Mesendoderm (in vitro differentiated cells): Measurements from ENCODE around the gene EEPD1.

Experiments
- DNase-seq: peaks from one replicate; pipeline ENCODE4 v3.0.0; 2013
- H2AK5ac ChIP-seq: 2 replicates; pipeline ENCODE4 v1.6.1; 2013; ENCODE audit warnings: low read length, inconsistent platforms
- H2BK120ac ChIP-seq: 2 replicates; pipeline ENCODE4 v1.6.1; 2013; ENCODE audit warnings: low read depth, mild to moderate bottlenecking, low read length, moderate library complexity, mixed read lengths
- H2BK15ac ChIP-seq: replicated peaks from 2 replicates; pipeline ENCODE4 v1.6.1; 2013; ENCODE audit warnings: low read depth, mild to moderate bottlenecking, moderate library complexity
- H2BK5ac ChIP-seq: 2 replicates; pipeline ENCODE4 v1.6.1; 2013; ENCODE audit warnings: low read length, inconsistent platforms
- H3K18ac ChIP-seq: 2 replicates; pipeline ENCODE4 v1.6.1; 2013; ENCODE audit warnings: mild to moderate bottlenecking, low read length, mixed read lengths
- H3K23ac ChIP-seq: one replicate; pipeline ENCODE4 v1.6.1; 2013; ENCODE audit warnings: low read length
- H3K27ac ChIP-seq: 2 replicates; pipeline ENCODE4 v1.5.1; 2013; ENCODE audit warnings: low read depth, mild to moderate bottlenecking, inconsistent platforms, low read length, moderate library complexity
- H3K27me3 ChIP-seq: 2 replicates; pipeline ENCODE4 v1.6.1; 2013; ENCODE audit warnings: low read length, control low read depth, mild to moderate bottlenecking, inconsistent platforms; ENCODE audit not compliant: insufficient read depth, poor library complexity
- H3K36me3 ChIP-seq: 2 replicates; pipeline ENCODE4 v1.6.1; 2013; ENCODE audit warnings: low read length, inconsistent platforms; ENCODE audit not compliant: control insufficient read depth, insufficient read depth
- H3K4ac ChIP-seq: one replicate; pipeline ENCODE4 v1.6.1; 2013; ENCODE audit warnings: low read depth, mild to moderate bottlenecking, low read length, moderate library complexity
- H3K4me1 ChIP-seq: 2 replicates; pipeline ENCODE4 v1.6.1; 2013; ENCODE audit warnings: low read depth, low read length, inconsistent platforms; ENCODE audit not compliant: control insufficient read depth
- H3K4me2 ChIP-seq: 2 replicates; pipeline ENCODE4 v1.6.1; 2013; ENCODE audit warnings: low read length
- H3K4me3 ChIP-seq: 2 replicates; pipeline ENCODE4 v1.5.1; 2013; ENCODE audit warnings: mild to moderate bottlenecking, low read length
- H3K56ac ChIP-seq: one replicate; pipeline ENCODE4 v1.6.1; 2013; ENCODE audit warnings: low read length
- H3K79me1 ChIP-seq: 2 replicates; pipeline ENCODE4 v1.6.1; 2013; ENCODE audit warnings: low read length, inconsistent platforms
- H3K79me2 ChIP-seq: 2 replicates; pipeline ENCODE4 v1.6.1; 2013; ENCODE audit warnings: mild to moderate bottlenecking, low read length; ENCODE audit not compliant: control insufficient read depth, insufficient read depth
- H3K9ac ChIP-seq: 2 replicates; pipeline ENCODE4 v1.6.1; 2013; ENCODE audit warnings: low read length, inconsistent platforms
- H4K5ac ChIP-seq: one replicate; pipeline ENCODE4 v1.6.1; 2013; ENCODE audit warnings: low read length
- H4K8ac ChIP-seq: one replicate; pipeline ENCODE4 v1.6.1; 2013; ENCODE audit warnings: low read depth, mild to moderate bottlenecking, control low read depth, low read length, moderate library complexity
- WGBS: extraction: QIAGEN DNeasy Blood & Tissue Kit; methylation state at CpG from one replicate; pipeline ENCODE4 v1.1.7; 2013; ENCODE audit warnings: low lambda C conversion rate, missing lambda C conversion rate; ENCODE audit not compliant: insufficient coverage; ENCODE audit errors: extremely low coverage; 5-methylcytosine and 5-hydroxymethylcytosine counted together

Gene EEPD1

GRCh38 chr7:36165059-36165458, 12.0 kb downstream of the EEPD1 start:
- Histone ChIP-seq H2BK120ac (no peak overlapping the region), H3K9ac (no peak overlapping the region), H3K4ac (no peak overlapping the region), H3K36me3 (no peaks in the 10 kb centered on the region), H2BK15ac (no peak overlapping the region), H3K23ac (no peak overlapping the region), H3K18ac (no peak overlapping the region), H3K4me1 (no peaks in the 10 kb centered on the region), H4K5ac (no peak overlapping the region), H3K4me2 (no peak overlapping the region), H2AK5ac (no peak overlapping the region), H3K27me3 (no peaks in the 10 kb centered on the region), H3K56ac (no peak overlapping the region), H3K4me3 (no peak overlapping the region), H3K79me1 (no peaks in the 10 kb centered on the region), H2BK5ac (no peak overlapping the region), H4K8ac (no peak overlapping the region), H3K79me2 (no peaks in the 10 kb centered on the region), H3K27ac (no peak overlapping the region)
- DNase-seq, result no peak
- no CpG with 5 or more reads among the region's 2 CpGs for WGBS

DNA sequence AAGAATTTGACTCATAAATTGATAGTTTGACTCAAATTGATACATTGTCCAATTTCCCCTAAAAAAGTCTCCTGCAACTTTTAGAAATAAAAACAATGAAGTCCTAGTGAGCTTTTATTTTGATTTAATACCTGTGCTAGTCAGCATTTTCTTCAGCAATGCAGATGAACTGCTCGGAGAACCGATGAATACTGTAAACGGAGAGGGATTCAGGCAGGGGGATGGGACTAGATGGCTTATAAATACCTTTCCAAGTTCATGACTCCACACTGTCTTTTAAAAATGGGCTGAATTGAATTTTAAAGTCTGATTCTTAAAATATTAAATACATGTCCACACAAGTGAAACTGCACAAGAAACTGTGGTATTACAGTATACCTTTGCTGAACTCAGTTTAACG, 12.7 kb downstream of the EEPD1 start:
- H3K27ac ChIP-seq, result no peak overlapping the region
- no peak overlapping the region for H4K5ac ChIP-seq
- no peak overlapping the region for H3K18ac ChIP-seq
- H3K56ac ChIP-seq, result no peak overlapping the region
- H3K9ac ChIP-seq, result no peak overlapping the region
- H3K4me3 ChIP-seq, result no peak overlapping the region
- H3K23ac ChIP-seq, result no peak overlapping the region
- H2BK15ac ChIP-seq, result no peak overlapping the region
- no CpG with 5 or more reads among the region's 4 CpGs for WGBS
- H3K36me3 ChIP-seq, result no peaks in the 10 kb centered on the region
- H3K27me3 ChIP-seq, result no peaks in the 10 kb centered on the region
- H4K8ac ChIP-seq, result no peak overlapping the region
- H2AK5ac ChIP-seq, result no peak overlapping the region
- H3K79me1 ChIP-seq, result no peaks in the 10 kb centered on the region
- no peak overlapping the region for H2BK120ac ChIP-seq
- no peaks in the 10 kb centered on the region for H3K4me1 ChIP-seq
- no peak for DNase-seq
- no peaks in the 10 kb centered on the region for H3K79me2 ChIP-seq
- H3K4ac ChIP-seq, result no peak overlapping the region
- H3K4me2 ChIP-seq, result no peak overlapping the region
- H2BK5ac ChIP-seq, result no peak overlapping the region

- DNase-seq, result no peak
- H3K79me2 ChIP-seq, result no peaks in the 10 kb centered on the region
- H4K5ac ChIP-seq, result no peak overlapping the region
- no peak overlapping the region for H3K4me3 ChIP-seq
- WGBS, result no CpG with 5 or more reads among the region's 12 CpGs
- no peak overlapping the region for H2BK15ac ChIP-seq
- no peak overlapping the region for H2BK120ac ChIP-seq
- no peak overlapping the region for H3K56ac ChIP-seq
- H3K18ac ChIP-seq, result no peak overlapping the region
- H3K4me2 ChIP-seq, result no peak overlapping the region
- H2AK5ac ChIP-seq, result no peak overlapping the region
- H3K23ac ChIP-seq, result no peak overlapping the region
- H3K27ac ChIP-seq, result no peak overlapping the region
- H3K27me3 ChIP-seq, result no peaks in the 10 kb centered on the region
- no peak overlapping the region for H3K9ac ChIP-seq
- H4K8ac ChIP-seq, result no peak overlapping the region
- H3K79me1 ChIP-seq, result no peaks in the 10 kb centered on the region
- no peak overlapping the region for H2BK5ac ChIP-seq
- H3K4me1 ChIP-seq, result no peaks in the 10 kb centered on the region
- H3K36me3 ChIP-seq, result no peaks in the 10 kb centered on the region
- no peak overlapping the region for H3K4ac ChIP-seq
These were observed 14.5 kb downstream of the EEPD1 start for GRCh38 chr7:36167403-36168050.

DNA sequence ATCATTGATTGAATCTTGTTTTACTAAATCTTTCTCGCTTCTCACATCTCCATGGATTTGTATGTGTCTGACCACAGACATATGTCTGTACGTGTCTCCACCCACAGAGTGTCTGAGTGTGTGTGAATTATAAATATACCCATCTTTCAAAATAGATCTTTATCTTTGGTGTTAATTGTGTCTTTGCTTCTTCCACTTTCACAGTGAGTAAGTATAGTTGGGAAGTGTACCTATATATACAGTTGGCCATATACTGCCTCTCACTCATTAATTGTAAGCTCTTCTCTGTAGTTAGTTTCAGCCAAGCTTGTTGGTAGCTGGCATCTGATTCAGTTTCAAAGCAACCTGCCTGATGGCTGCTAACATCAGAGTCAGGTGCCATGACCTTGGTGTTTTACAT, 18.4 kb downstream of the EEPD1 start:
- H3K9ac ChIP-seq, result no peak overlapping the region
- H2BK120ac ChIP-seq, result no peak overlapping the region
- no peak overlapping the region for H3K4me2 ChIP-seq
- WGBS, result no CpG with 5 or more reads among the region's 2 CpGs
- no peak overlapping the region for H2BK5ac ChIP-seq
- no peaks in the 10 kb centered on the region for H3K4me1 ChIP-seq
- no peak overlapping the region for H4K5ac ChIP-seq
- no peak overlapping the region for H2BK15ac ChIP-seq
- no peak overlapping the region for H2AK5ac ChIP-seq
- H3K27ac ChIP-seq, result no peak overlapping the region
- H3K4me3 ChIP-seq, result no peak overlapping the region
- no peak overlapping the region for H3K18ac ChIP-seq
- no peaks in the 10 kb centered on the region for H3K36me3 ChIP-seq
- no peak overlapping the region for H3K4ac ChIP-seq
- H3K56ac ChIP-seq, result no peak overlapping the region
- H3K79me1 ChIP-seq, result no peaks in the 10 kb centered on the region
- no peak overlapping the region for H4K8ac ChIP-seq
- H3K27me3 ChIP-seq, result no peaks in the 10 kb centered on the region
- H3K23ac ChIP-seq, result no peak overlapping the region
- no peaks in the 10 kb centered on the region for H3K79me2 ChIP-seq
- no peak for DNase-seq

DNA sequence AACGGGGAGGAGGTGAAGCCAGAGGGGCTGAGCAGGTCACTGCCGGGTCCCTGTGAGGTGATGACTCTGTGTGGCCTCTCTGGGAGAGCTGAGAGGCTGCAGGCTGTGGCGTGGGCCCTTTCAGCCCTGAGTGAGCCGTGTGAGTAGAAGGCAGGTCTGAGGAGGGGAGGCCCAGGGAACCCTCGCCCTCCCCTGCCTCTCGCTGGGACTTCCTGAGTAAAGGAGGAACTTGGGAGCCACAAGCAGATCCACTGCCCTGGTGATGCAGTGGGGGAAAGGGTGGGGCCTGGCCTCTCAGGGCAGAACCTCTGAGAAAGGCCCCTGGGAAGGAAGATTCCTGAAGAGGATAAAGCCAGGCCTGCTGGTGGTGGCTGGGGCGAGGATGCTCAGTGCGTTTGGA, 22.8 kb downstream of the EEPD1 start:
- H2AK5ac ChIP-seq, result no peak overlapping the region
- H3K4me1 ChIP-seq, result peaks cover 1% of the 10 kb centered on the region
- no peak overlapping the region for H2BK120ac ChIP-seq
- H2BK5ac ChIP-seq, result no peak overlapping the region
- DNase-seq, result no peak
- no CpG with 5 or more reads among the region's 8 CpGs for WGBS
- H3K36me3 ChIP-seq, result no peaks in the 10 kb centered on the region
- H3K4me3 ChIP-seq, result no peak overlapping the region
- no peak overlapping the region for H4K5ac ChIP-seq
- H3K27ac ChIP-seq, result no peak overlapping the region
- H3K23ac ChIP-seq, result no peak overlapping the region
- H3K9ac ChIP-seq, result no peak overlapping the region
- H3K27me3 ChIP-seq, result no peaks in the 10 kb centered on the region
- H2BK15ac ChIP-seq, result no peak overlapping the region
- H3K79me1 ChIP-seq, result no peaks in the 10 kb centered on the region
- no peak overlapping the region for H4K8ac ChIP-seq
- no peak overlapping the region for H3K4me2 ChIP-seq
- H3K18ac ChIP-seq, result no peak overlapping the region
- no peaks in the 10 kb centered on the region for H3K79me2 ChIP-seq
- no peak overlapping the region for H3K56ac ChIP-seq
- no peak overlapping the region for H3K4ac ChIP-seq

DNA sequence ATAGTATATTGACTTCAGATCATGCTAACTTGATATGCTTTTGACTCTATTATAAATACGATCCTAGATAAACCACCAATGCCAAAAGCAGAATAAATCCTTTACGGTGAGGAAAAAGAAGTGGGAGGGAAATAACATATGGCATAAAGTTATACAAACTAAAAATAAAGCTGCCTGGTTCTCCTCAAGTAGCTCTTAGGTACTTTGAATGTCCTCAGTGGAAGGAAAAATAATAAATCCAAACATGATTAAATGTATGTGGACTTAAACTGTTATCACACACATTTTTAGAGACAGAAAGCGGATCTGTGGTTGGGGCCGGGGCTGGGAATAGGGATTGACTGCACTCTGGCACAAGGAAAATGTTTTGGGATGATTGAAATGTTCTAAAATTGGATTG, 23.6 kb downstream of the EEPD1 start:
- Histone ChIP-seq H4K5ac (no peak overlapping the region), H3K4me3 (no peak overlapping the region), H4K8ac (no peak overlapping the region), H3K79me1 (no peaks in the 10 kb centered on the region), H3K27ac (no peak overlapping the region), H3K27me3 (no peaks in the 10 kb centered on the region), H3K9ac (no peak overlapping the region), H2BK5ac (no peak overlapping the region), H2AK5ac (no peak overlapping the region), H3K18ac (no peak overlapping the region), H3K4me1 (peaks cover 1% of the 10 kb centered on the region), H2BK15ac (no peak overlapping the region), H3K56ac (no peak overlapping the region), H3K4me2 (no peak overlapping the region), H2BK120ac (no peak overlapping the region), H3K36me3 (no peaks in the 10 kb centered on the region), H3K23ac (no peak overlapping the region), H3K4ac (no peak overlapping the region), H3K79me2 (no peaks in the 10 kb centered on the region)
- no peak for DNase-seq
- WGBS, result no CpG with 5 or more reads among the region's 4 CpGs
